NCI-H2227 (cell line): ENCODE data around the gene DNMBP.
"Not testable (repeated sequence)": the region's sequence is repeated elsewhere in the genome, so short reads cannot be mapped to it uniquely, and the experiment has no call there.

Source experiments
- DNase-seq: peaks from one replicate; lab custom pipeline; 2025; ENCODE audit not compliant: unreplicated experiment; lab: John Stamatoyannopoulos, UW

Gene DNMBP

GRCh38 chr10:99840859-99841258, 168.9 kb downstream of the DNMBP start:
- DNase-seq, result not testable (repeated sequence)

- DNase-seq, result no peak
Observed at GRCh38 chr10:99836711-99837110, 173.0 kb downstream of the DNMBP start.

- no peak for DNase-seq
Observed at GRCh38 chr10:99835947-99836346, 173.8 kb downstream of the DNMBP start.

- no peak for DNase-seq
Observed at GRCh38 chr10:99834410-99834809, 175.3 kb downstream of the DNMBP start.

- no peak for DNase-seq
Observed at GRCh38 chr10:99832439-99832838, 177.3 kb downstream of the DNMBP start.

- DNase-seq, result no peak
Observed at GRCh38 chr10:99828464-99828863, 181.3 kb downstream of the DNMBP start.

GRCh38 chr10:99827936-99828335, 181.8 kb downstream of the DNMBP start:
- DNase-seq, result no peak
